H1 (cell line): ENCODE measurements around the gene PLXNA4. TPM values are rescaled to one million over a fixed set of nuclear protein-coding genes. Genes with fewer than 3 reads are reported as not detected.

Experiments
- CREB1 ChIP-seq: IDR thresholded peaks from 2 replicates; pipeline ENCODE4 v1.6.1; 2012; ENCODE audit warnings: inconsistent platforms
- CTBP2 ChIP-seq: IDR thresholded peaks from 2 replicates; pipeline ENCODE4 v1.7.0; 2011; ENCODE audit warnings: borderline replicate concordance, mild to moderate bottlenecking, moderate library complexity, mixed read lengths, low read length; ENCODE audit not compliant: insufficient read depth, insufficient read length
- RAD21 ChIP-seq, 2 experiments: IDR thresholded peaks in 1 of 2; conservative IDR thresholded peaks in 1 of 2; 2 replicates each; pipeline ENCODE4 v1.6.1; 2011; ENCODE audit warnings: low read depth in 2 of 2, low read length in 2 of 2, improper control_type of control experiment in 1 of 2, inconsistent platforms in 1 of 2, mild to moderate bottlenecking in 1 of 2, moderate library complexity in 1 of 2
- RBBP5 ChIP-seq: IDR thresholded peaks from 2 replicates; pipeline ENCODE4 v1.7.1; 2012; ENCODE audit warnings: low read depth, mild to moderate bottlenecking, inconsistent platforms, low read length, moderate library complexity, borderline replicate concordance
- polyA plus RNA-seq, 7 experiments: library from polyadenylated mRNA; depleted of rRNA in 3 of 7; stranded (reverse) in 5 of 7; unstranded in 2 of 7; fragments of >200 nt in 5 of 7; fragments of 200-250 nt in 2 of 7; gene quantifications; 1 replicate in 5 of 7; 2 replicates in 1 of 7; 4 replicates in 1 of 7; pipeline versions ENCODE4 v1.2.1 to v1.2.3, GENCODE V29; 2011 to 2013; ENCODE audit warnings: missing spikeins in 2 of 7, mixed read lengths in 2 of 7
- total RNA-seq: library from RNA; stranded (reverse); fragmentation: NEBNext Ultra II Directional; extraction: Animal tissue kit (Norgen Biotek cat#: 25700); gene quantifications from 2 replicates; pipeline ENCODE4 v1.2.1, GENCODE V29; 2021

The PLXNA4 gene
- total and polyA plus RNA-seq, 2 of the 8 experiments (the other 6 are each of a cell fraction or from before 2014, with no cell fraction given): 0.76 to 0.79 TPM

DNA sequence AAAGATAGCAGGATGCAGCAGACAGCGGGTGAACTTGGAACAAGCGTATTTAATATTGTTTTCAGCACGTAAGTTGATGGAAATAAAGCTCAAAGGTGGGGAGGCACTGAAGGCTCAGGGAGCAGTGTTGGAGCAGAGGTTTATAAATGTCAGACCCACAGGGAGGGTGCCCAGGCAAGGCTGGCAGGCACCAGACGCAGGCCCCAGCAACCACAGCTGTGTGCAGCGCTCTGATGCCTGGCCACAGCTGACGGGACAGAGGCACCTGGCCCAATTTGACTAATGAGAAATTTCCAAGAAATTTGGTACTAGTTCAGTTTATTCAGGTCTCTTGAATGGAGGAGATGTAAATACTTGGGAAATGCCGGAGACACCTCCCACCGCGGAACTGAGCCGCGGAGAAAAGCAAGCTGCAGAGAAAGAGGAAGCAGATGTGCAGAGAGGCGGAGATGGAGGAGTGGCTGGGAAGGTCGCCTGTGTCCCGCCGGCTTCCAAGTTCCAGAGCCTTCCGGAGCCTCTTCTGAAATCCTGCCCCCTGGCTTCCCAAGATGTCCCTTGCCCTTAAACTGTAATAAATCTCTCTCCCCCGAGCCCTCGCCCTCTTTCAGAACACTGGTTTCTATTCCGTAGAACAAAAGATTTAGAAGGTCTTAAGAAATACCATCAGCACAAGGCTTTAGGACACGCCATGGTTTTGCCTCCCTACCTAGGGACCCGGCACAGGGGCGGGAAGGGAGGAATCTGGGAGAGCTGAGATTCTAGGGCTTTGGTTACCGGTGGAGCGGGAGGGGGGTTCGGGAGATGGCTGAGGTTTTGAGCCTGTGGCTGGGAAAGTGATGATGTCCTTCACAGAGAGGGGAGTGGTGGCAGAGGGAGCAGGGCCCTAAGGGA lies 38.4 kb upstream of the PLXNA4 start (continued):
- peak; percentile 32 to 33; a peak in 3 of 4 replicates for TF ChIP-seq RAD21 (IDR thresholded peaks at IDR 0.05 in 1 of 2, conservative IDR thresholded peaks at IDR 0.05 in 1 of 2; ENCODE audit: low read depth in 2 of 2, low read length in 2 of 2)
- no peak for TF ChIP-seq RBBP5
- no peak for TF ChIP-seq CREB1
- TF ChIP-seq CTBP2: peak; percentile 17
